Measurements from ENCODE around the gene SUOX.
"Not testable (repeated sequence)": the region's sequence is repeated elsewhere in the genome, so short reads cannot be mapped to it uniquely, and the experiment has no call there.

The SUOX gene

GRCh38 chr12:55996715-55997534 lies at the start of gene SUOX:
SUOX (plus strand) TSS chr12:55997276; CDS start chr12:56002222, 4,946 bp downstream.
- DNase-seq = peak; percentile 91

- DNase-seq = no peak
These were observed 41.7 kb upstream of the SUOX start for GRCh38 chr12:55955344-55955743.

- DNase-seq = no peak
These were observed 41.1 kb upstream of the SUOX start for GRCh38 chr12:55955800-55956508.

- DNase-seq = no peak
These were observed 39.8 kb upstream of the SUOX start for GRCh38 chr12:55957106-55957859.

- no peak for DNase-seq
These were observed 33.3 kb upstream of the SUOX start for GRCh38 chr12:55963760-55964159.

GRCh38 chr12:55965240-55965639 lies 31.8 kb upstream of the SUOX start:
- no peak for DNase-seq

GRCh38 chr12:55965941-55966407 lies 31.1 kb upstream of the SUOX start, which contains the start of gene PMEL:
PMEL (minus strand) TSS chr12:55966042; CDS start chr12:55966011, 31 bp downstream.
- DNase-seq = no peak

- peak; percentile 91 for DNase-seq
These were observed 30.4 kb upstream of the SUOX start, which contains the start of gene CDK2 for GRCh38 chr12:55966408-55967281. CDK2 (plus strand) TSS chr12:55966830; CDS start chr12:55967009, 179 bp downstream.

- DNase-seq = no peak
These were observed 27.7 kb upstream of the SUOX start for GRCh38 chr12:55969356-55969755.

- no peak for DNase-seq
These were observed 26.3 kb upstream of the SUOX start for GRCh38 chr12:55970775-55971174.

- DNase-seq = no peak
These were observed 25.0 kb upstream of the SUOX start for GRCh38 chr12:55972042-55972441.

- DNase-seq = no peak
These were observed 24.6 kb upstream of the SUOX start for GRCh38 chr12:55972456-55972855.

GRCh38 chr12:55972911-55973598 lies 24.0 kb upstream of the SUOX start:
- DNase-seq = no peak

- peak; percentile 96 for DNase-seq
These were observed 23.3 kb upstream of the SUOX start, which contains the start of gene RAB5B for GRCh38 chr12:55973599-55974307. RAB5B (plus strand) TSS chr12:55974078; CDS start chr12:55986961, 12,883 bp downstream.

- DNase-seq = no peak
These were observed 22.8 kb upstream of the SUOX start for GRCh38 chr12:55974308-55974730.

- no peak for DNase-seq
These were observed 18.7 kb upstream of the SUOX start for GRCh38 chr12:55978393-55978792.

- DNase-seq = no peak
These were observed 18.0 kb upstream of the SUOX start for GRCh38 chr12:55979069-55979468.

GRCh38 chr12:55981882-55982281 lies 15.2 kb upstream of the SUOX start:
- not testable (repeated sequence) for DNase-seq

GRCh38 chr12:55982319-55982936 lies 14.6 kb upstream of the SUOX start:
- DNase-seq = no peak

GRCh38 chr12:55983232-55983842 lies 13.7 kb upstream of the SUOX start:
- DNase-seq = no peak

All from retina (tissue), 1 donor.